Measurements from ENCODE around the gene MXRA8.

MXRA8 gene

DNA sequence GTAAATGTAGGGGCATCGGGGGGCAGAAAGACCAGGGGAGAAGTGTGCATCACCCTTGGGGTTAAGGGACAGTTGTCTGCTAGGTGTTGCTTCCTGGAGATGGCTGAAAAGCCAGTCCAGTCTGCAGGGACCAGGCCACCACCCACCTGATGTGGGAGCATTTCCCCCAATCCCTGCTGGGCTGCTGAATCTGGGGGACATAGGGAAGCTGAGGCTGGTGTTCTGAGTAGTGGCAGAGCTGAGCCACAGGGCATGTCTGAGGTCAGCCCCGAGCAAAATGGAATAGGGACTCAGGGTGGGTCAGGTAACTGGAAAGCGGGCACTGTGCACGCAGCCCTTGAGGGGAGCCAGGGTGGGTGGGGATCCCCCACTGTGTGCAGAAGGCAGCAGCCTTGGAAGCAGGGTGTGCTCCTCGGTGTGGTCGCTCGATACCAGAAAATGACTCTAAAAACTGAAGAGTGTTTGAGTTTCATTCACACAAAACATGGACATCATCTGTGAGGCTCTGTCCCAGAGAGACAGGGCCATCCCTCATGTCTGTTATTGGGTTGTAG is 43.2 kb upstream of the MXRA8 start:
- H3K4me3 ChIP-seq (IDR thresholded peaks at IDR 0.05; ENCODE audit: insufficient read depth, low read depth, low read length) = no peak overlapping the region
- no peak overlapping the region for H3K9ac ChIP-seq
- TF ChIP-seq, protein P1, sequence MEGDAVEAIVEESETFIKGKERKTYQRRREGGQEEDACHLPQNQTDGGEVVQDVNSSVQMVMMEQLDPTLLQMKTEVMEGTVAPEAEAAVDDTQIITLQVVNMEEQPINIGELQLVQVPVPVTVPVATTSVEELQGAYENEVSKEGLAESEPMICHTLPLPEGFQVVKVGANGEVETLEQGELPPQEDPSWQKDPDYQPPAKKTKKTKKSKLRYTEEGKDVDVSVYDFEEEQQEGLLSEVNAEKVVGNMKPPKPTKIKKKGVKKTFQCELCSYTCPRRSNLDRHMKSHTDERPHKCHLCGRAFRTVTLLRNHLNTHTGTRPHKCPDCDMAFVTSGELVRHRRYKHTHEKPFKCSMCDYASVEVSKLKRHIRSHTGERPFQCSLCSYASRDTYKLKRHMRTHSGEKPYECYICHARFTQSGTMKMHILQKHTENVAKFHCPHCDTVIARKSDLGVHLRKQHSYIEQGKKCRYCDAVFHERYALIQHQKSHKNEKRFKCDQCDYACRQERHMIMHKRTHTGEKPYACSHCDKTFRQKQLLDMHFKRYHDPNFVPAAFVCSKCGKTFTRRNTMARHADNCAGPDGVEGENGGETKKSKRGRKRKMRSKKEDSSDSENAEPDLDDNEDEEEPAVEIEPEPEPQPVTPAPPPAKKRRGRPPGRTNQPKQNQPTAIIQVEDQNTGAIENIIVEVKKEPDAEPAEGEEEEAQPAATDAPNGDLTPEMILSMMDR (conservative IDR thresholded peaks at IDR 0.05; ENCODE audit: low read depth, low read length) = no peak
- no peaks in the 10 kb centered on the region for H3K27me3 ChIP-seq (ENCODE audit: insufficient read depth, low read depth)
- H3K79me2 ChIP-seq (ENCODE audit: insufficient read depth, low read depth) = peaks cover 76% of the 10 kb centered on the region
- H4K20me1 ChIP-seq (ENCODE audit: insufficient read depth) = no peaks in the 10 kb centered on the region
- H2AFZ ChIP-seq (ENCODE audit: low read depth) = no peak overlapping the region
- H3K27ac ChIP-seq = no peak overlapping the region
- peaks cover 19% of the 10 kb centered on the region; the same call in 1 of the 2 replicates for H3K36me3 ChIP-seq (ENCODE audit: insufficient read depth)
- H3K4me2 ChIP-seq = peak overlapping the region; percentile 83; the same call in 1 of the 2 replicates
- peaks cover 49% of the 10 kb centered on the region for H3K4me1 ChIP-seq (ENCODE audit: low read depth, poor library complexity, severe bottlenecking)

- H3K27me3 ChIP-seq (ENCODE audit: insufficient read depth, low read depth) = no peaks in the 10 kb centered on the region
- peak overlapping the region; percentile 43; the same call in 1 of the 2 replicates for H3K27ac ChIP-seq
- H4K20me1 ChIP-seq (ENCODE audit: insufficient read depth) = no peaks in the 10 kb centered on the region
- H3K4me1 ChIP-seq (ENCODE audit: low read depth, poor library complexity, severe bottlenecking) = peaks cover 47% of the 10 kb centered on the region
- TF ChIP-seq, protein P1 (conservative IDR thresholded peaks at IDR 0.05; ENCODE audit: low read depth, low read length) = no peak
- H3K36me3 ChIP-seq (ENCODE audit: insufficient read depth) = peaks cover 14% of the 10 kb centered on the region; the same call in 1 of the 2 replicates
- peak overlapping the region; percentile 93 for H3K4me3 ChIP-seq (IDR thresholded peaks at IDR 0.05; ENCODE audit: insufficient read depth, low read depth, low read length)
- H3K4me2 ChIP-seq = peak overlapping the region; percentile 83
- H2AFZ ChIP-seq (ENCODE audit: low read depth) = no peak overlapping the region
- H3K9ac ChIP-seq = peak overlapping the region; percentile 90; the same call in 1 of the 2 replicates
- H3K79me2 ChIP-seq (ENCODE audit: insufficient read depth, low read depth) = peaks cover 76% of the 10 kb centered on the region
Measured at GRCh38 chr1:1400576-1401456, 42.5 kb upstream of the MXRA8 start.

- Histone ChIP-seq H2AFZ (ENCODE audit: low read depth) (peak overlapping the region; percentile 37; the same call in 1 of the 2 replicates), H3K9ac (peak overlapping the region; percentile 90), H3K27ac (peak overlapping the region; percentile 43), H3K4me1 (ENCODE audit: low read depth, poor library complexity, severe bottlenecking) (peaks cover 42% of the 10 kb centered on the region), H3K79me2 (ENCODE audit: insufficient read depth, low read depth) (peaks cover 74% of the 10 kb centered on the region), H3K27me3 (ENCODE audit: insufficient read depth, low read depth) (no peaks in the 10 kb centered on the region), H3K4me2 (peak overlapping the region; percentile 83), H3K36me3 (ENCODE audit: insufficient read depth) (peaks cover 11% of the 10 kb centered on the region; the same call in 1 of the 2 replicates), H3K4me3 (IDR thresholded peaks at IDR 0.05; ENCODE audit: insufficient read depth, low read depth, low read length) (peak overlapping the region; percentile 93), H4K20me1 (ENCODE audit: insufficient read depth) (no peaks in the 10 kb centered on the region)
- TF ChIP-seq, protein P1 (conservative IDR thresholded peaks at IDR 0.05; ENCODE audit: low read depth, low read length) = no peak; the same call in 1 of the 2 replicates
Measured at GRCh38 chr1:1399872-1400575, 41.7 kb upstream of the MXRA8 start.

GRCh38 chr1:1399187-1399871 is 41.0 kb upstream of the MXRA8 start, which contains the start of gene CCNL2:
CCNL2 (minus strand) TSS chr1:1399335; CDS start chr1:1399306, 29 bp downstream.
- H4K20me1 ChIP-seq (ENCODE audit: insufficient read depth) = no peaks in the 10 kb centered on the region
- peak within 1 kb of the TSS; percentile 70 for H2AFZ ChIP-seq (ENCODE audit: low read depth)
- H3K79me2 ChIP-seq (ENCODE audit: insufficient read depth, low read depth) = peaks cover 74% of the 10 kb centered on the region

More at GRCh38 chr1:1399187-1399871, 41.0 kb upstream of the MXRA8 start, which contains the start of gene CCNL2:
- H3K4me2 ChIP-seq = peak within 1 kb of the TSS; percentile 94
- peak within 1 kb of the TSS; percentile 96 for H3K4me3 ChIP-seq (IDR thresholded peaks at IDR 0.05; ENCODE audit: insufficient read depth, low read depth, low read length)
- peaks cover 16% of the 10 kb centered on the region; the same call in 1 of the 2 replicates for H3K36me3 ChIP-seq (ENCODE audit: insufficient read depth)
- TF ChIP-seq, protein P1 (conservative IDR thresholded peaks at IDR 0.05; ENCODE audit: low read depth, low read length) = peak; percentile 49
- peak within 1 kb of the TSS; percentile 90 for H3K9ac ChIP-seq
- peaks cover 41% of the 10 kb centered on the region for H3K4me1 ChIP-seq (ENCODE audit: low read depth, poor library complexity, severe bottlenecking)
- no peaks in the 10 kb centered on the region for H3K27me3 ChIP-seq (ENCODE audit: insufficient read depth, low read depth)
- peak within 1 kb of the TSS; percentile 60 for H3K27ac ChIP-seq

Data from KMS-11 (cell line).